Measurements from ENCODE around the gene PSTK.

PSTK gene

DNA sequence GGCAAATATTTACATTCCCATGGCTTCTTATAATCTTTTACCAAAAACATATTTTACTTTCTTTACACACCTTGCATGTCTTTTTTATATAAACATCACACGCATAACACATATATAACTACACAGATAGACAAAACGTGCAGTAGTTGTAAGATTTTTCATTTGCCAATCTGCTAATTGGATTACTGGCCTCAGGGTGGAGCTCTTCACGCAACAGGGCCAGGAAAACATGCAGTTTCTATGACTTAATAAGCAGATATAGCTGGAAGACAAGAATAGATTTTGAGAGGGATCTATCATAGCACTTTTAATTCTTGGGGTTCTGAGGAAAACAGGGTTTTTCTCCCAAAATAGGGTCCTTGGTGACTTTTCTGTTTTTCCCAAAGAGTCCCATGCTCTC, 41.3 kb downstream of the PSTK start:
- no peak for DNase-seq

DNA sequence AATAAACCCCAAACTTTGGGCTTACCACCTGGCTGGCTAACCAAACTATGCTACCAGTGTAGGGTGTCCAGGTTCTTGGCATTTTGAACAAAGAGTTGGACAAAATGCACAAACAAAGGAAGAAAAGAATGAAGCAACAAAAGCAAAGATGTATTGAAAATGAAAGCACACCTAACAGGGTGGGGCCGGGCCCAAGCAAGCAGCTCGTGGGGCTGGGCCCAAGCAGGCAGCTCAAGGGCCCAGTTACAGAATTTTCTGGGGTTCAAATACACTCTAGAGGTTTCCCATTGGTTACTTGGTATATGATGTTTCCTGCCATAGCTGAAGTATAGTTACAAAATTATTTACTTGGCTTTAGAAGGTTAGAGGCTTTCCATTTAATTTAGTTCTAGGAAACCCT, 44.3 kb downstream of the PSTK start:
- DNase-seq: no peak

DNA sequence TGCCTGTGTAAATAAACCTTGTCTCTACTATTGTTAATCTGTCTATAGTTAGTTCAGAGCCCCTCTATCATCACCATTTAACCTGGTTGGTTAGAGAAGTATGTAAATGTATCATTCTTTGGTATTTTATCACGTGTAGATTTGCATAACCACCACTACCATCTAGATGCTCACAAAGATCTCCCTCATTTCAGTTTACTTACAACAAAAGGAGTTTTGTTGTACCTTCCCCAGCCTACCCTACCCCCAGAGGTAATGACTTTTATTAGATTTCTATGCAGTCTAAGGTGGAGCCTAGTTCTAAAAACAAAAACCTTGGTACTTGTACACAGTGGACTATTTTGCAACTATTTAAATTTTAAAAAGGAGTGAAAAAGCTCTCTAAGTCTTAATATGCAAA, 46.1 kb downstream of the PSTK start:
- DNase-seq: no peak

DNA sequence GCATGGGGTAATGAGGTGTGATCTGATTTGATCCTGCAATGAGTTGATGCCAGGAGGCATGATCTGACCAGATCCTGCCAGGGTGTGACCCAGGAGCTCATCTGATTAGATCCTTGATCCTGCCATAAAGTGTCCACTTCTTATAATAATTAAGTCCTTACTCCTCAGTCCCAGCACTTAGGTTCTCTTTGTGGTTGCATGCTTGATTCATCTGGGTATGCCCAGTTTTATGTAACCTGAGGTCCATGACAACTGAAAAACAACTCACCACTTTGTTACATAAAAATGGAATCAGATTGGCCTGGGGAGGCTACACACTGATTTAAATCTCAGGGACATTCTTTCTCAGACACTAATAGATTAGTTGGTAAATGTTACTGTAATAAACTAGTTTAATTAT, 47.7 kb downstream of the PSTK start:
- DNase-seq: no peak

DNA sequence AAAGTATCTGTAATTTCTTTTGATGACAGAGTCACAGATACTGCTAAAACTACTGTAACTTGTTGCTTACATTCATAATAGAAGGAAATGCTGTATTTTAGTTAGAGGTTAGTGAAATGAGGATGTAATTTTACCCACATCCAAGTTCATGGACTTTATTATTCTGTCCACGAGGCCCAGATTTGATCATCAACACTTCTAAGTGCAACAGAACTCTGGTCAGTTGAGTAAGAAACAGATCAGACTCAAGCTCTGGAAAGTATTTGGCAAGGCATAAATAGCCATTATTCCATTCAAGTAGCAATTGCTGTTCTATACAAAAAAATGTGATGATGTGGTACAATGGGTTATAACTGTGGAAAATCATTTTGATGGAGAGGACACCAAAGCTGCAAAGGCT, 50.9 kb downstream of the PSTK start:
- DNase-seq: no peak

DNA sequence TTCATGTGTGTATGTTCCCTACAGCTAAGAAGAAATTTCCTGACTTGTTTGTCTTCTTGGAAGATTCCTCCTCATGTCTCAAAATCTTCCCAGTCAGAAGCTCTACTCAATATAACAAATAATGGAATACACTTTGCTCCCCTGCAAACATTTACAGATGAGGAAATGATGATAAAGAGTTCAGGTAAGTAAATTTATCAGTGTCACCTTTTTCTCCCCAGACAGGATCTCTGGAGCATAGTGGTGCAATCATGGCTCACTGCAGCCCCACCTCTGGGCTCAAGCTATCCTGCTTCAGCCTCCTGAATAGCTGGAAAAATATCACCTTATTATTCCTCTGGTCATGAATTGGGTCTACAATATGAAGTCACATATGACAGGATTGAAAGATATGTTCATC, 54.1 kb downstream of the PSTK start:
- DNase-seq: no peak

DNA sequence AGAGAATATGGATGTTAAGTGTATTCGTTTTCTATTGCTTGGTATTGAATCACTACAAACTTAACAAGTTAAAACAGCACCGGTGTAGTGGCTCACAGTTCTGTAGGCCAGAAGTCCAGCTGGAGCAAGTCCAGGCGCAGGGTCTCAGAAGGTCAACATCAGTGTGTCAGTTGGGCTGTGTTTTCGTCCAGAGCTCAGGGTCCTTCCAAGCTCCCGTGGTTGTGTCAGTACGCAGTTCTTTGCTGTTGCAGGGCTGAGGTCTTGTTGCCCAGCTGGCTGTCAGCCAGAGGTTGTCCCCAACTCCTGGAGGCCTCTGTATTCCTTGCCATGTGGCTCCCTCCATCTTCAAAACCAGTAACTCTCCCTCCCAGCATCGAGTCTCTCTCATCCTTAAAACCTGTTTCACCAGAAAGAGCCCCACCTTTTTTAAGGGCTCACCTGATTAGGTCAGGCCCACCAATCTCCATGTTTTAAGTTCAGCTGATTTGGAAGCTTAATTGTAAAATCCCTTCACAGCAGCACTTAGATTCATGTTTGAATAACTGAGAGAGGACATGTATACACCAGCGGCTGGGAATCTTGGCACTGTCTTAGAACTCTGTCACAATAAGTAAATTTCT, 55.4 kb downstream of the PSTK start:
- no peak for DNase-seq

DNA sequence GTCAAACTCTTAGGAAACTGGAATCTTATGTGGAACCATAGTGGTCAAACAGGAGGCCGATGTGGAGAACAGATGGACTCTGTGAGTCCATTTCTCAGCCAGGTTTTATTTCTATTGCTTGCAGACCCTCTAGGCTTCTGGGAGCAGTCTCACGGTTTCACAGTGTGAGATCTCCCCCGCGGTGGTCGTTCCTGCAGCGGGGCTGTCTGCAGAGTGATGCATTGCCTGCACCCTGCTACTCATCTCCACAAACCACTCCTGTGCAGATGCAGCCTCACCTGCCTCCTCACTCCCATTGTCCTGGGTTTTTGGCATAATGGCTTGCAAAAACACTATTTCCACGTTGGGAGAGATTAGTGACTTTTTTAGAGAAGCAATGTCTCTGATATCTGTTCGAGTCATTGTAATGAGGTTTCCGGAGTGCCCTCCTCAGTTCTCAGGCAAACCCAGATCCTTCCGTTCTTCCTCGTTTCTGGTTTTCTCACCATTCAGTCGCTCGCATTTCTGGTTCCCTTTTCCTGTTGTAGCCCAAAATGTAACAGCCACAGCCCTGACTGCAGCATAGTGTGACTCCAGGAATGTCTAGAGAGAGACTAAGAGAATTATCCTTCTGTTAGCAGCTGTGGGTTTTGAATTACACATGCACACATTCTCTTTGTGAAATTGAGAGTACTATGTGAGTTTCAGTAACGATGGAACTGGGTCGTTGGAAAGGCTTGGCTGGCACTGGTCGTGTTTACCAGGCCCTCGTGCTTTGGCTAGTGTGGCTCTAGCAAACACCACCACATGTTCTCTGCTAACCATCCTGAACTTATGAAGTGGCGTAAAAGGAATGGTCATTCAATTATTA, 58.8 kb downstream of the PSTK start:
- no peak for DNase-seq

DNA sequence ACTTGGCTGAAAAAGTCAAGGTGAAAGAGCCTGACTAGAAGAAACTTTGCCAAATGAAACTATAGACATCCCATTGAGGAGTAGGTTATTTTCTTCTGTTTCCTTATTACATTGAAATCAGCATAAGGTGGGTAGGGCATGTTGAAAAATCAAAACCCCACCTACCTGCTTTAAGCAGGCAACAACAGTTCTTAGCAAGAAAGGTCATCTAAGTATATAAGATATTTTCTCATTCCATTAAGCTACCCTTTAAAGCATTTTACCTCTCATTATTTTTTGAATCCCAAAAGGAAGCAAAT, 59.4 kb downstream of the PSTK start:
- no peak for DNase-seq

Measured in CD4-positive, alpha-beta T cell treated with Interleukin-15 for 1 hour (primary cell).